GM23248 (cell line): ENCODE measurements around the gene GUCA1C. TPM values are rescaled to one million over a fixed set of nuclear protein-coding genes. Genes with fewer than 3 reads are reported as not detected.

Experiments
- DNase-seq: peaks from one replicate; pipeline ENCODE4 v3.0.0-alpha.2; 2015
- H2AFZ ChIP-seq: fragments of 200-600 bp; sonication (generic); 2 replicates; pipeline ENCODE4 v1.6.1; 2016; ENCODE audit warnings: antibody characterized with exemption
- H3F3A ChIP-seq: fragments of 200-600 bp; sonication (generic); 2 replicates; pipeline ENCODE4 v1.6.1; 2016; ENCODE audit warnings: mild to moderate bottlenecking, antibody characterized with exemption, mixed run types; ENCODE audit not compliant: insufficient read depth
- H3K27ac ChIP-seq: fragments of 200-600 bp; sonication (generic); 2 replicates; pipeline ENCODE4 v1.5.1; 2016; ENCODE audit warnings: mild to moderate bottlenecking
- H3K27me3 ChIP-seq: fragments of 200-600 bp; sonication (generic); replicated peaks from 2 replicates; pipeline ENCODE4 v1.6.1; 2016; ENCODE audit warnings: mild to moderate bottlenecking; ENCODE audit not compliant: insufficient read depth
- H3K36me3 ChIP-seq: fragments of 200-600 bp; sonication (generic); 2 replicates; pipeline ENCODE4 v1.6.1; 2016; ENCODE audit warnings: low read depth, mild to moderate bottlenecking
- H3K4me1 ChIP-seq: fragments of 200-600 bp; sonication (generic); 2 replicates; pipeline ENCODE4 v1.6.1; 2016; ENCODE audit warnings: mild to moderate bottlenecking; ENCODE audit not compliant: insufficient read depth
- H3K4me2 ChIP-seq: fragments of 200-600 bp; sonication (generic); one replicate; pipeline ENCODE4 v1.6.1; 2016; ENCODE audit warnings: mild to moderate bottlenecking; ENCODE audit not compliant: unreplicated experiment
- H3K4me3 ChIP-seq: fragments of 200-600 bp; sonication (generic); 2 replicates; pipeline ENCODE4 v1.5.1; 2016; ENCODE audit warnings: mild to moderate bottlenecking
- H3K79me2 ChIP-seq: fragments of 200-600 bp; sonication (generic); 2 replicates; pipeline ENCODE4 v1.6.1; 2016; ENCODE audit warnings: mild to moderate bottlenecking; ENCODE audit not compliant: insufficient read depth
- H3K9ac ChIP-seq: fragments of 200-600 bp; sonication (generic); 2 replicates; pipeline ENCODE4 v1.6.1; 2016; ENCODE audit warnings: mild to moderate bottlenecking
- H3K9me2 ChIP-seq: fragments of 200-600 bp; sonication (generic); 2 replicates; pipeline ENCODE4 v1.6.1; 2016; ENCODE audit warnings: mixed run types, mild to moderate bottlenecking, moderate library complexity; ENCODE audit not compliant: insufficient read depth
- H3K9me3 ChIP-seq: fragments of 200-600 bp; sonication (generic); one replicate; pipeline ENCODE4 v1.6.1; 2017; ENCODE audit warnings: low read depth
- H4K20me1 ChIP-seq: fragments of 200-600 bp; sonication (generic); 2 replicates; pipeline ENCODE4 v1.6.0; 2016; ENCODE audit not compliant: insufficient read depth
- EZH2 ChIP-seq: fragments of 200-600 bp; sonication (generic); IDR thresholded peaks from 2 replicates; pipeline ENCODE4 v1.6.1; 2018; ENCODE audit warnings: antibody characterized with exemption, mild to moderate bottlenecking; ENCODE audit not compliant: insufficient read depth, poor library complexity, severe bottlenecking
- EZH2phosphoT487 ChIP-seq: fragments of 200-600 bp; sonication (generic); IDR thresholded peaks from 2 replicates; pipeline ENCODE4 v1.6.1; 2018; ENCODE audit warnings: antibody characterized with exemption, moderate library complexity, mild to moderate bottlenecking, low read depth; ENCODE audit not compliant: insufficient read depth
- WGBS, 2 experiments: methylation state at CpG; one replicate each; pipeline ENCODE4 v1.1.6; 2015 to 2017; ENCODE audit warnings: low lambda C conversion rate in 2 of 2, low coverage in 1 of 2; ENCODE audit errors: missing lambda C conversion rate in 2 of 2; 5-methylcytosine and 5-hydroxymethylcytosine counted together
- in situ Hi-C: fragments of 300-500 bp; cut with MboI; formaldehyde crosslinking; loops from 2 replicates; pipeline ENCODE4 v1.15.0; 2020
- polyA plus RNA-seq: library from polyadenylated mRNA; unstranded; fragments of >200 nt; fragmentation: Nextera tagmentation; extraction: Ambion mirVana; gene quantifications from 2 replicates; pipeline ENCODE4 v1.2.1, GENCODE V29; 2016
- total RNA-seq: library from RNA; depleted of rRNA; stranded (reverse); fragments of >200 nt; shearing (Covaris generic); gene quantifications from 2 replicates; pipeline ENCODE4 v1.2.3, GENCODE V29; 2014

The GUCA1C gene
- total and polyA plus RNA-seq, 2 experiments from 2014 or later, result not detected

DNA sequence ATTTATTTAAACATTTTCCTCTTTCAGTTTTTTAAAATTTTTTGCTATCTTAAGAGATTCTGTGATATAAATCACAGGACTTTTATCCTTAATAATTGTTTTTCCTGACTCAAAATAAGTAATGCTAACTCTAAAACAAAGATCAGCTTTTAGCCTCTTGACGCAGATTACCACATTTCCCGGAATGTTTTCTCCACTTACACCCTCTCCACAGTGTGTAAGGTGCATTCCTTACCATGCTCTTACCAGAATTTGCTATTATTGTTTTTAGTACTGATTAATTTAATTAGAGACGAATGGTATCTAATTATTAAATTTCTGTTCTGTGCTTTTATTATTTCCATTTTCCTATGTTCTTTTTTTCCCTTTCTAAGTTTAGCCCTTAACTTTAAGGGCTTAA lies 34.8 kb downstream of the GUCA1C start:
- Histone ChIP-seq H3K79me2 (no peaks in the 10 kb centered on the region), H3F3A (no peaks in the 10 kb centered on the region), H3K4me1 (no peaks in the 10 kb centered on the region), H3K9ac (no peak overlapping the region), H3K27ac (no peak overlapping the region), H4K20me1 (no peaks in the 10 kb centered on the region), H3K9me2 (no peaks in the 10 kb centered on the region), H2AFZ (no peak overlapping the region), H3K4me2 (no peak overlapping the region), H3K27me3 (0 out of 2 replicates have a peak, but pooled peaks cover 3% of the 10 kb centered on the region), H3K9me3 (no peaks in the 10 kb centered on the region), H3K4me3 (no peak overlapping the region), H3K36me3 (no peaks in the 10 kb centered on the region)
- in situ Hi-C loops, result loop anchor here (10.0 to 25.0 kb wide), 2 partner anchors 254 to 432 kb away; no protein-coding TSS in a partner anchor
- TF ChIP-seq EZH2 (no peak), EZH2phosphoT487 (no peak)
- 53 to 55% methylated on average over 3 of the region's 3 CpGs for WGBS, 2 experiments
- DNase-seq, result no peak

GRCh38 chr3:108914774-108915641 lies 38.7 kb downstream of the GUCA1C start:
- no peak overlapping the region for H3K4me3 ChIP-seq
- no peaks in the 10 kb centered on the region for H3K9me3 ChIP-seq
- no peak overlapping the region for H3K4me2 ChIP-seq
- H3K9me2 ChIP-seq, result no peaks in the 10 kb centered on the region
- no peaks in the 10 kb centered on the region for H3K36me3 ChIP-seq
- no peaks in the 10 kb centered on the region for H3F3A ChIP-seq
- no peaks in the 10 kb centered on the region for H3K4me1 ChIP-seq
- 0 out of 2 replicates have a peak, but pooled peaks cover 3% of the 10 kb centered on the region for H3K27me3 ChIP-seq
- DNase-seq, result peak; percentile 62
- no peaks in the 10 kb centered on the region for H3K79me2 ChIP-seq
- WGBS, 2 experiments, result 7 to 8% methylated on average over 6 of the region's 6 CpGs
- no peaks in the 10 kb centered on the region for H4K20me1 ChIP-seq
- H3K9ac ChIP-seq, result no peak overlapping the region
- H2AFZ ChIP-seq, result no peak overlapping the region
- in situ Hi-C loops, result loop anchor here (10.0 to 25.0 kb wide), 2 partner anchors 250 to 428 kb away; no protein-coding TSS in a partner anchor
- H3K27ac ChIP-seq, result no peak overlapping the region
- TF ChIP-seq EZH2 (no peak), EZH2phosphoT487 (no peak)

GRCh38 chr3:108909799-108910198 lies 43.9 kb downstream of the GUCA1C start:
- WGBS, 2 experiments, result 77 to 86% methylated on average over 5 of the region's 5 CpGs
- Histone ChIP-seq H3K79me2 (no peaks in the 10 kb centered on the region), H4K20me1 (no peaks in the 10 kb centered on the region), H3K36me3 (no peaks in the 10 kb centered on the region), H3K9me2 (no peaks in the 10 kb centered on the region), H3K4me3 (no peak overlapping the region), H3K27me3 (no peaks in the 10 kb centered on the region; the same call in 1 of the 2 replicates), H2AFZ (no peak overlapping the region), H3K4me1 (no peaks in the 10 kb centered on the region), H3K4me2 (no peak overlapping the region), H3K9me3 (no peaks in the 10 kb centered on the region), H3K27ac (no peak overlapping the region), H3F3A (0 out of 2 replicates have a peak, but pooled peaks cover 8% of the 10 kb centered on the region), H3K9ac (no peak overlapping the region)
- in situ Hi-C loops, result loop anchor here (10.0 to 25.0 kb wide), 2 partner anchors 245 to 422 kb away; no protein-coding TSS in a partner anchor
- no peak for DNase-seq
- TF ChIP-seq EZH2phosphoT487 (no peak), EZH2 (no peak)

- 0 to 5% methylated on average over 1 of the region's 1 CpG for WGBS, 2 experiments
- no peaks in the 10 kb centered on the region for H4K20me1 ChIP-seq
- H3K36me3 ChIP-seq, result no peaks in the 10 kb centered on the region
- H2AFZ ChIP-seq, result no peak overlapping the region
- H3K27me3 ChIP-seq, result no peaks in the 10 kb centered on the region; the same call in 1 of the 2 replicates
- no peak overlapping the region for H3K27ac ChIP-seq
- H3K4me2 ChIP-seq, result no peak overlapping the region
- H3K9ac ChIP-seq, result no peak overlapping the region
- 0 out of 2 replicates have a peak, but pooled peaks cover 8% of the 10 kb centered on the region for H3F3A ChIP-seq
- H3K4me3 ChIP-seq, result no peak overlapping the region
- peak; percentile 40 for DNase-seq
- H3K9me3 ChIP-seq, result no peaks in the 10 kb centered on the region
- H3K4me1 ChIP-seq, result no peaks in the 10 kb centered on the region
- H3K9me2 ChIP-seq, result no peaks in the 10 kb centered on the region
- H3K79me2 ChIP-seq, result no peaks in the 10 kb centered on the region
- in situ Hi-C loops, result loop anchor here (25.0 kb wide), 1 partner anchor 420 kb away; no protein-coding TSS in a partner anchor
- no peak for TF ChIP-seq EZH2
- no peak for TF ChIP-seq EZH2phosphoT487
Observed at GRCh38 chr3:108907194-108907593, 46.5 kb downstream of the GUCA1C start.
